Measurements from ENCODE around the gene CD300LD.
"Not testable (repeated sequence)": the region's sequence is repeated elsewhere in the genome, so short reads cannot be mapped to it uniquely, and the experiment has no call there.

The CD300LD gene

DNA sequence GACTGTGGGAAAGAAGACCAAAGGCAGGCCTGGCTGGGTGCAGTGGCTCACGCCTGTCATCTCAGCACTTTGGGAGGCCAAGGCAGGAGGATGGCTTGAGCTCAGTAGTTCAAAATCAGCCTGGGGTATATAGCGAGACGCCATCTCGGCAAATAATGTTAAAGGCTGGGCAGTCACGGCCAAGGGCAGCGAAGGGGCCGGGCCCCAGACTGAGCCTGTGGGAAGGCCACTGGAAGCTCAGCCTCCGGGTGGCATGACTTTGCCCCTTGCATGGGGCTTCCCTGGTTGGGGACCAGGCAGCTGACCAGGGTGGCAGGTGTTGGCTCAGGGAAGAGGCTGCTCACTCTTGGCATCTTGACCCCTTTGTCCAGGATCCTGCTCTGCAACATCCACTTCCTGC is 14.0 kb upstream of the CD300LD start:
- DNase-seq (ENCODE audit: low read depth) = no peak

DNA sequence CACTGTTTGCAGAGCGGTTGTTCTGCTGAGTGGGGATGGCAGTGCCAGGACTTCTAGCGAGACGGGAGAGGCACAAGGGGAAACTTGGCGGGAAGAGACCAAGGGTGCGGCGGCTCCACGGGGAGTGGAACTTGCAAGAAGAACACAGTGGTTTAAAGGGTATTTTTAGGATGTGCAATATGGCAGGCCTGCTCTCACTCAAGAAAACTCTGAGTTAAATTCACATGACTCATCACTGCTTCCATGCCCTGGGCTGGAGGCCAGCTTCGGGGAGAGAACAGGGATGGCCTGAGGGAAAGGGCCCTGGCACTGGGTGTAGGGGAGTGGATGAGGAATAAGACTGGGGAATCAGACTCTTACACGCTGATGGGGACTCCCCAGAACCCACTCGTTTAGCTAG is 13.3 kb upstream of the CD300LD start:
- DNase-seq (ENCODE audit: low read depth) = no peak

DNA sequence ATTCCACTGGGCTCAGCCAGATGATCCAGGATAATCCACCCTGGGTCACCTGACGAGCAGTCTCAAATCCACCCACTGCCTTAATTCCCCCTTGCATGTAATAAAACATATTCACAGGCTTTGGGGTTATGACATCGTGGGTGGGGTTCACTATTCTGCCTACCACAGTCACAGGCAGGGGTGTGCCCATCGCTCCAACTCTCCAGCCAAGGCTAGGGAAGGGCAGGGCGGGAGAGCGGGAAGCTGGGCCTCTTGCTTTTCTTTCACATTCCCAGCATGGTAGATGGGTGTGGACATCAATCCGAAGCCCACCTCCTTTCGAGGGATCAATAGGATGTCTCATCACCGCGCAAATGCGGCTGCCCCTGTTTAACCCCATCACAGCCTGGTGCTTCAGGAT is 12.7 kb upstream of the CD300LD start:
- no peak for DNase-seq (ENCODE audit: low read depth)

DNA sequence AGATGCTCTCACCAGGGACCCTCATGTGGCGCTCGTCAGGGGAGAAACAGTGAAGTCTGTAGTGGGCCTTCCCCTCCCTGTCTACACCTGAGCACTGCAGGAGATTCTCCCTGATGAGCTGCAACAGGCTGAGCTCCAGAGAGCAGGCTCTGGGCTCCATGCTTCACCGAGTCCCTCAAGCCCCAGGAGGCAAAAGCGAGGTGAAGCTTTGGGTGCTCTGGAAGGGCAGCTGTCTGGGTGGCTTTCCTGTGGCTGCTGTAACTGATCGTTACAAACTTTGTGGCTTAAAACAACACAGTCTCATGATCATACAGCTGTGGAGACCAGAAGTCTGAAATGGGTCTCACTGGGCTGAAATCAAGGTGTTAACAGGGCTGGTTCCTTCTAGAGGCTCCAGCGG is 12.1 kb upstream of the CD300LD start:
- DNase-seq (ENCODE audit: low read depth) = no peak

DNA sequence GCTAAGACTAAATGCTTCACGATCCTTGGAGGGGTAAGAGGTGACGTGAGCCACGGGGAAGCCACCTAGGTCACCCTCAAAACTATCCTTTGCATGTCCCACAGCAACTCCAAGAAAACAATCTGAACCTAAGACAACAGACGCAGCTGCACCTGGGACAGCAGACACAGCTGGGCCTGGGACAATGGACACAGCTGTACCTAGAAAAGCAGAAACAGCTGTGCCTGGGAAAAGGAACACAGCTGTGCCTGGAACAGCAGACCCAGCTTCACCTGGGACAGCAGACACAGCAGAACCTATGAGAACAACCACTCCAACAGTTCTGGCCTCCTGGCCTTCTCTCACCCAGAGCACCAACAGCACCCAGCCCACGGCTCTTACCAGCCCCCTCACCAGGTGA is 11.7 kb upstream of the CD300LD start:
- no peak for DNase-seq (ENCODE audit: low read depth)

DNA sequence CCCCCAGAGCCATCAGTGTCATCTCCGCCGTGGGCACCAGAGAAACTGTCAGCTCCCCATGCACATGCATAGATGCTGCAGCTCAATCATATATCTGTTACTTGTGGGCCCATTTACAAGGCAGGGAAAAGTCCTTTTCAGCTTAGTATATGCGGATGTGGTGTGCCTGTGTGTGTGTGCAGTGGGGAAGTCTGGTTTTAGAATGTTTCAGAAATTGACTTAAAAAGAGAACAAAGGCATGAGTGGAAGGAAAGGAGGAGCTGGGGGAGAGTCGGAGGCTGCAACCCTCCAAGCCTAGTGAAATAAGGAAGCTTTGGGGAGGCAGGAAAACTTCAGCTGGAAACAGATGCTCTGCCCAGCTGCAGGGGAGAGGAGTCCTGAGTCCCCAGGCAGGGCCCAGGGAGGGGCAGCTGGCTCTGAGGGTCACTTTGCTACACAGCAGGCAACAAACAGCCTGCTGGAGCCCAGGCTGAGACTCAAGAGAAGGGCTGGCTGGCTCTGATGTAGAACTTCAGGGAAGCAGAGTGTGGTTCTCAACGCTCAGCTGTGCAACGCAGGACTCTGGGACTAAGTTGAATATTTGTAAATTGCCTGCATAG is 11.1 kb upstream of the CD300LD start:
- no peak for DNase-seq (ENCODE audit: low read depth)

DNA sequence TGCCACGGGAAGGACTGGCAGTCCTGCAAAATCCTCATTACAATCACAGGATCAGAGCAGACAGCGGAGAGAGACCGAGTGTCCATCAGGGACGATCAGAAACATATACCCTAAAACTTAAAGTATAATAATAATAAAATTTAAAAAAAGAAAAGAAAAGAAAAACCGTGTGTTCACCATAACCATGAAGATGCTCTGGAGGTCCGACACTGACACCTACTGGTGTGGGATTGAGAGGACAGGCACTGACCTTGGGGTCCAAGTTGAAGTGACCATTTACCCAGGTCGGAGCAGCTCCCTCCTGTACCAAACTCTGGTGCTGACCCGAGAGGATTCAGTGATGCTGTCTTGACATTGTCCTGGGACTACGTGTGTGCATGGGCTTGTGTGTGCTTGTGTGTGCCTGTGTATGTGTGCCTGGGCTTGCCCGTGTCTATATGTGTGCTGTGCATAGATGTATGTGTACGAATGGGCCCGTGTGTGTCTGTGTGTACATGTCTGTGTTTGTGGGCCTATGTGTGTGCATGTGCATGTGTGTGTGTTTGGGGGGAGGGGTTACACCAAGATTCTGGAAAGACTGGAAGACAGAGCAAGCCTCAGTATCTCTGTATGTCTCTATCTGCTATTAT is 10.0 kb upstream of the CD300LD start:
- peak; percentile 15 for DNase-seq (ENCODE audit: low read depth)

DNA sequence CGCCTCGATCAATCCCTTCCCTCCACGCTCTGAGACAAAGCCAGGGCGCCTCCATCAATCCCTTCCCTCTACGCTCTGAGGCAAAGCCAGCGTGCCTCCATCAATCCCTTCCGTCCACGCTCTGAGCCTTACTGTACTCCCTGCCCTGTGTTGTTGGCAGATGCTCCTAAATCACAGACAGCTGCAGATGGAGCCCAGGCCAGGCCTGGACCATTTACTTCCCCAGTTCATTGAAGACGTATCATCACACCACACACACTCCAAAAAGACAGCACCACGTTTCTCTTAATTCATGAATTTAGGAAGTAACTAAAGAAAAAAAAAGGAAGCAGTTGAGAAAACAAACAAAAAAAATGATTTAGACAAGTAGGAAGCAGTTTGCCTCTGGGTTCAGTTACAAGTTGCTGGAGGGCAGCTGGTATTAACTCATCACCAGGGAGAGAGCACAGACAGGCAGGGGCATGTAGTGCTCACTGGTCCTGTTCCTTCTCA is 7.4 kb upstream of the CD300LD start:
- no peak for DNase-seq (ENCODE audit: low read depth)

DNA sequence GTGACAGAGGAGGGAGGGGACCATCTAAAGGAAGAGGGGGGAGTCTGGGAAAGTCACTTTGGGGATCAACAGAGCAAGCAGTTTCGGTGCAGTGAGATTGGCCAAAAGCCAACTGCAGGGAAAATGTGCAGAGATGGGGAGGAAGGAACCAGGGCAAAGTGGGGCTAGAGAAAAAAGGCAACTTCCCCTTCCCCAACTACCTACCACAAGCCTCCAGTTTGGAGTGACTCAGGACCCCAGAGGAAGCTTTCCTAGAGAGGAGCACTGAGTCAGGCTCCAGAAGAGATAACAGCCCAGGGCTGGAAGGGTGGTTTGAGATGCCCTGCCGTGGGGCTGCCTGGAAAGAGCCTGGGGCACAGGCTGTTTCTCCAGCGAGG is 6.9 kb upstream of the CD300LD start:
- no peak for DNase-seq (ENCODE audit: low read depth)

DNA sequence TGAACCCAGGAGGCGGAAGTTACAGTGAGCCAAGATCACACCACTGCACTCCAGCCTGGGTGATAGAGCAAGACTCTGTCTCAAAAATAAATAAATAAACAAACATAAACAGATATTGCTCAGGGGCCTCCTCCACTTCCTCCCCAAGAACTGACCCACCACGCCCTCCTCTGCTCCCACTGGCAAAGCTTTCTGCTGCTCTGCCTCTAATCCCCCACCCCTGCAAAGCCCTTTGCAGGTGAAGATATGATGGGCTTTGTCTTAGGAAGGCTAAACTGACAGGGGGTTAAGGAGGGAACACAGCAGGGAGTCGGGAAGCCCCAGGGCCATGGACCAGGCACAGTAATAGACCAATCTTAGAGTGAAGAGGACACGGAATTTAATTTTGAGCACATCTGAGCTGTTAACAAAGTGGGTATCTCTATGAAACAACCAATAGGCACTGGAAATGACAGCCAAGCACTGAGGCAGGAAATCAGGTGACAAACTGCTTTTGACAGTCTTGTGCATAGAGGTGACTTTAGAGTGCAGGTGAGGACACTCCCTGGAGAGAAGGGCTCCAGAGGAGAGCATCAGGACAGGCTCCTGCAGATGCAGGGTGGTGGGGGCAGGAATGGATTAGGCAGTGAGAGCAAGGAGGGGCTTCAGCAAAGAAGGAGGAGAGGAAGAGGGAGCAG is 6.4 kb upstream of the CD300LD start:
- no peak for DNase-seq (ENCODE audit: low read depth)

DNA sequence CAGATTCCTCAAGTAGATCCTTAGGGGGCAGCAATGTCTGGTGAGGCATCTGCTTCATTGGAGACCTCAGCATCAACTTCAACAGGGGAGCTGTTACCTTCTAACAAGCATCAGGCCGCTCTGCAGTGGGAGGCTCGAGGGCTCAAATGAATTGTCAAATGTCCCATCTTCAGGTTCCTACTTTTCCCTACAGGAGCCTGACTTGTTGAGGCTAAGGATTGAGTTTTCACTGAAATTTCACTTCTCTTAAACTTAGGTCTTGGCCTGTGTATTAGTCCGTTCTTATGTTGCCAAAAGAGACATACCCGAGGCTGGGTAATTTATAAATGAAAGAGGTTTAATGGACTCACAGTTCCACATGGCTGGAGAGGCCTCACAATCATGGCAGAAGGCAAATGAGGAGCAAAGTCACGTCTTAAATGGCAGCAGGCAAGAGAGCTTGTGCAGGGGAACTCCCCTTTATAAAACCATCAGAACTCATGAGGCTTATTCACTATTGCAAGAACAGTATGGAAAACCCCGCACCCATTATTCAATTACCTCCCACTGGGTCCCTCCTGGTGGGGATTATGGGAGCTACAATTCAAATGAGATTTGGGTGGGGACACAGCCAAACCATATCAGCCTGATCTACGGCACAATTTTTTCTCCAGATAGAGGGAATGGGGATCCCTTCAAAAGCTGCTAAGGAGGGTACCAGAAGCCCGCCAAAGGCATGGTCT is 5.1 kb upstream of the CD300LD start:
- DNase-seq (ENCODE audit: low read depth) = no peak

DNA sequence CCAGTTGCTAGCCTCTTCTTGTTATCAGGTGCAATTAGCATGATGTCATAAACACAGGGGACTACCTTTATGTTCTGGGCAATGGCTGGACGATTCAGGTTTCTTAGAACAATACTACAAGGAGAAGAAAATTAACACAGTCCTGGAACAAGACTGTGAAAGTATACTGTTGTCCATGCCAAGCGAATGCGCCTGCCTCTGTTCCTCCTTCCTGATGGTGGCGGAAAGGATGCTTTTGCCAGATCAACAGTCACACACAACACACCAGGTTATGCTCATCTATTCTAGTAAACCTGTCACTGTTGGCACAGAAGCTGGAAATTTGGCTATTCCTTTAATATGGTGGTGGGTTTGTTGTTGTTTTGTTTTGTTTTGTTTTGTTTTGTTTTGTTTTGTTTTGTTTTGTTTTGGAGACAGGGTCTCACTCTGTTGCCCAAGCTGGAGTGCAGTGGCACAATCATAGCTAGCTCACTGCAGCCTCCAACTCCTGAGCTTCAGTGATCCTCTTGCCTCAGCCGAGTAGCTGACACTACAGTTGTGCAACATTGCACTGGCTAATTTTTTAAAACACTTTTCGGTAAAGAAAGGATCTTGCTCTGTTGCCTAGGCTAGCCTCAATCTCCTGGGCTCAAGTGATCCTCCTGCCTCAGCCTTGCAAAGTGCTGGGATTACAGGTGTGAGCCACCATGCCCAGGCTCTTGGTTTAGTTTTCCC is 3.1 kb upstream of the CD300LD start:
- no peak for DNase-seq (ENCODE audit: low read depth)

DNA sequence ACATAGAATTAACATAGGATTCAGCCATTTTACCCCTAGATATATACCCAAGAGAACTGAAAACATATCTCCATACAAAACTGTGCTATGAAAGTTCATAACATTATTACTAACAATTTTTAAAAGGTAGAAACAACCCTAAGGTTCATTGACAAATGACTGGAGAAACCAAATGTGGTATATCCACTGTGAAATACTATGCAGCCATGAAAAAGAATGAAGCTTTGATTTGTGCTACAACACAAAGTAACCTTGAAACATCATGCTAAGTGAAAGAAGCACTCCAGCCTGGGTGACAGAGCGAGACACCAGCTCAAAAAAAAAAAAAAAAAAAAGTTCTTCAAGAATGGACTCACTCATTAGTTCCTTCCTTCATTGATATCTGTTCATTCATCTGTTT is 580 bp downstream of the CD300LD start:
- DNase-seq (ENCODE audit: low read depth) = no peak

DNA sequence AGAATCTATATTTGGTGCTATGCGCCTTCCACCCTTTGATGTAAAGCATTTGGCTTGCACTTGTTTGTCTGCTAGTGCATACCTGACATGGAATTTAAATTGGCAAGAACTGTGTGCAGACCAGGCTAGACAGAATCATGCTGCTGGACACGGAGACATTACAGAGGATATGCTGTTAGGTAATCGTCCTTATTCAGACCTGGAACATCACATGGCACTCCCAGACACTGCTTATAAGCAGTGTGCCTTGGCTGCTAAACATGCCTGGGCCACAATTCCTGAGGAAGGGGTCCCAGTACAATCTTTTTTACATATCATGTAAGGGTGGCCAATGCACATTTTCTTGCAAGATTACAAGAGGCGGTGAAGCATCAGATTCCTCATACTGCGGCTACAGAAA is 6.4 kb downstream of the CD300LD start:
- DNase-seq (ENCODE audit: low read depth) = no peak

DNA sequence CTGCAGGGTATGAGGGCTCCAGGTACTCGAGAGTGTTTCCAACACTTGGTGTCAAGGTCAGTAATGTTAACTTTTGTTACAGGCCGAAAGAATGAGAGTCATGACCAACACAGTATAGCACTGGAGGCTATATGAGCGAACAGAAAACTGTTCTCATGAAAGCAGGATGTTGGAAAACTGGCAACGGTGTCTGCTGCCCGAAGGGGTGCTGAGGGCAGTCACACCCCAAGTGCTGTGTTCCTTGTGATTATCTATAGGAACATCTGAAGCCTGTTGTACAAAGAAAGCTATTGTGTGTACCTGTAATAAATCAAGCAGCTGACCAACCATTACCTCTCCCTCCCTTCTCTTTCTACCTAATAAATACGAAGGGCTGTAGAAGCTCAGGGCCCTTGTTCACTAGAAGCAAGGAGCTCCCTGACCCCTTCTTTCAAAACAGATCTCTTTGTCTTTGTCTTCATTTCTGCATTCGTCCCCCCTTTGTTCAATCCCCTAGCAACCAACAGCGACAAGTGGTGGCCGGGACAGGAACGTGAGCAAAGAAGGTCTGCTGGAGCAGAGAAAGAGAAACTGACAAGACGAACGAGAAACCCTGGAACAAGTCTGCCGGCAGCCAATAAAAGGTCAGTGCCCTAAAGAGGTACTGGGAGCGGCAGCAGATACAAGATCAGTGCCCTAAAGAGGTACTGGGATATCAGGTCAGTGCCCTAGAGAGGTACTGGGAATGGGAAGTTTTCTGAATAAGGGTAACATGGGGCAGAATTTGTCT is 7.6 kb downstream of the CD300LD start:
- no peak for DNase-seq (ENCODE audit: low read depth)

DNA sequence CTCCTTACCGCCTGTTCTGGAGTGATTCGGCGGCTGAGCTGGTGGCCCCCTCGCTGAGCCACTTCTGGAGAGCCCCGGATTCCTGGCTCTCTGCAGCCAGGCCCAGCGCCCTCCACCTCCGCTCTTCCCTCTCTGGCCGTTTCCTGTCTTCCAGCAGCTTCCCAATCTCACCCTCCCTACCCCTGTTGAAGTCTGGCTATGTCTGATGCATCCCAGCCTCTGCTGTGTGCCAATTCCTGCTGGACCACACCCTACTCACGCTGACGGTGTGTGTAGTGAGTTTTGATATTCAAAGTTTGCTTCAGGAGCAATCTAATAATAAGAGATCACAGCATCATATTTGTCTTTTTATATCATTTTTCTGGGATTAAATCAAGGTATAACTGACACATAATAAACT is 9.4 kb downstream of the CD300LD start:
- DNase-seq (ENCODE audit: low read depth) = no peak

DNA sequence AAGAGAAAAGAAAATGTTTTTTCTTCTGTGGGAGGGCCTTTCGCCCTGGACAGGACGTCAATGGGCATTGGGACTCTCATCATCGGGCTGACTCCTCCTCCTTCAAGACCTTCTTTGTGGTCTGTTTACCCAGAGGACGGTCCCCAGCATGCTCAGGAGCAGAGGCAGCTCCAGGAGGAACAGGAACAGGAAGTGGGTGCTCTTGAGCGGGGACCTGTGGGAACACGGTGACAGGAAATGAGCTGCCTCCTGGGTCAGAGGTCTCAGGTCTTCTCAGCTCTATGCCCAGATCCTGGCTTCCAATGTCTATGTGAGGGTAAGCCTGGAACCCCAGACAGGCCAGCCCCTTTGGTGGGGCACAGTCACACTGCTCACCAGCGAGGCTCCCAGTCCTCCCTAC is 12.2 kb downstream of the CD300LD start:
- DNase-seq (ENCODE audit: low read depth) = no peak

DNA sequence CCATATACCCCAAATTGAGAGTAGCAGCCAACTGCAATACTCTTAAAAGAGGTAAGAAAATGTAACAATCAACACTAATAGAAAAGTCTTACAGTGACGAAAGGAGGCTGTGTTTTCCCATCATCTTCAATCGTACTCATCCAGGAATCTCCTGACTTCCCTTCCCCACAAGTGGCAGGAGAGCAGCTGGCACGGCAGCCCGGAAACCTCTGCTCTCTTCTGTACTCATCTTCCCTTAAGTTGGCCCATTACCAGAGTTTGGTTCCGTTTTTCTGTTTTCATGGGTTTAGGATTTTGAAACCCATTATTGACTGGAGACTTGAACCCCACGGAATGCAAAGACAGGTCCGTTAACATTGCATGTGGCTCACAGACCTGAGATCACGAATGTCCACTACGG is 13.1 kb downstream of the CD300LD start:
- no peak for DNase-seq (ENCODE audit: low read depth)

DNA sequence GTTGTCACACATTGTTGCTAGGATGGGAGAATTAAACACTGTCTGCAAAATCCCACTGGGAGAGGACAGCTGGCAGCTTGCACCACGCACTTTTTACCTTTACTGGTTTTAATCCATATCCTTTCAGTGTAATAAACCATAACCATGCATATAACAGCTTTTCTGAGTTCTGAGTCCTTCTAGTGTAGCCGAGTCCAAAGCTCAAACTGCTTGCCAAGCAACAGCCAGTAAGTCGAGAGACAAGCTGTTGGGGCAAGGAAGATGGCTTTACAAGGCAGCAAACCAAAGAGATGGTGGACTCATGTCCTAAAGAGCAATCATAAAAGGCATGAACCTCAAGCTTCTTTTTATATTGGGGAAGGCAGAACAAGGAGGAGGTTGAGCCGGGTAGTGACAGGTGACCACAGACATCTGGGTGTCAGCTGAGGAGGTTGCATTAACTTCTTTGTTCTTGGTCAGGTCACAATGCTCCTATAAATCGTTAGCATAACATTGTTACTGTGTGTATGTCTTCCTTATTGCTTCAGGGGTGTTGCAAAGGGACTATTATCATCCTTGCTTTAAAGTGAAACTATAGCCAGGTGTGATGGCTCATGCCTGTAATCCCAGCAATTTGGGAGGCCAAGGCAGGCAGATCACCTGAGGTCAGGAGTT is 17.5 kb downstream of the CD300LD start:
- no peak for DNase-seq (ENCODE audit: low read depth)

DNA sequence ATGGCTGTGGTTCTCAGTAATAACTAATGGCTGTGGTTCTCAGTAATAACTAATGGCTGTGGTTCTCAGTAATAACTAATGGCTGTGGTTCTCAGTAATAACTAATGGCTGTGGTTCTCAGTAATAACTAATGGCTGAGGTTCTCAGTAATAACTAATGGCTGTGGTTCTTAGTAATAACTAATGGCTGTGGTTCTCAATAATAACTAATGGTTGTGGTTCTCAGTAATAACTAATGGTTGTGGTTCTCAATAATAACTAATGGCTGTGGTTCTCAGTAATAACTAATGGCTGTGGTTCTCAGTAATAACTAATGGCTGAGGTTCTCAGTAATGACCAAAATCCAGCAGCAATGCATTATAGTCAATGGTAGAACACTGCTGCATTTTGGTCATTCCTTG is 18.4 kb downstream of the CD300LD start:
- not testable (repeated sequence) for DNase-seq (ENCODE audit: low read depth)

DNA sequence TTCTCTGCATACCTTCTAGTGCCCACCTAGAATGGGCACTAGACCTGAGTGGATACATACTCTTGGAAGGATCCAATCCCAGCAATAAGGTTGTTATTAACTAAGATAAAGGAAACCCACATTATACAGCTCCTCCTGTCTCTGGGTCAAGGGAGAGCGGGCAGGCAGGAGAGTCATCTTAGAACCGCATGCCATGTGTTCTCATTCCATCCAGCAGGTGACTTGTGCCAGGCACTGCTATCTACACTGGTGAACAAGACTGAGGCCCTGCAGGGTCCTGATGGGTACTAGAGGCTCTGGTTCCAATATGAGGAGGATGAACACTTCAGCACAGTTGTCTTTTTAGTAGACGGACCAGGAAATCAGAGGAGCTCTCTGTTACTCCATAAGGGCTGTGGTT is 18.9 kb downstream of the CD300LD start:
- DNase-seq (ENCODE audit: low read depth) = no peak

Data from activated T-cell treated with anti-CD3 and anti-CD28 coated beads for 48 hours (primary cell).